SU-DHL-6 (cell line): ENCODE measurements around the gene DMD.

Experiments used
- H2AFZ ChIP-seq: fragments of 200-600 bp; sonication (generic); 2 replicates; pipeline ENCODE4 v1.6.1; 2014; ENCODE audit warnings: low read depth, mild to moderate bottlenecking, moderate library complexity, mixed read lengths, antibody characterized with exemption, low read length; ENCODE audit not compliant: severe bottlenecking
- H3F3A ChIP-seq: fragments of 200-600 bp; shearing (Covaris generic); 2 replicates; pipeline ENCODE4 v1.6.0; 2016; ENCODE audit warnings: antibody characterized with exemption, mild to moderate bottlenecking; ENCODE audit not compliant: insufficient read depth
- H3K27ac ChIP-seq: fragments of 200-600 bp; sonication (generic); 2 replicates; pipeline ENCODE4 v1.5.1; 2016; ENCODE audit warnings: low read depth, mild to moderate bottlenecking, low read length, moderate library complexity, mixed read lengths
- H3K27me3 ChIP-seq: fragments of 200-600 bp; sonication (generic), shearing (Covaris generic); 2 replicates; pipeline ENCODE4 v1.6.0; 2014; ENCODE audit warnings: mild to moderate bottlenecking, low read length
- H3K36me3 ChIP-seq: fragments of 200-600 bp; sonication (generic); 2 replicates; pipeline ENCODE4 v1.6.1; 2014; ENCODE audit warnings: mild to moderate bottlenecking, low read length, mixed read lengths
- H3K4me2 ChIP-seq: fragments of 300-600, 200-600 bp; shearing (Covaris generic), sonication (generic); 2 replicates; pipeline ENCODE4 v1.6.0; 2014; ENCODE audit warnings: low read length, low read depth, mild to moderate bottlenecking; ENCODE audit not compliant: poor library complexity, severe bottlenecking
- H3K4me3 ChIP-seq: fragments of 200-600 bp; sonication (generic); 2 replicates; pipeline ENCODE4 v1.5.1; 2014; ENCODE audit warnings: antibody characterized with exemption, low read length, mild to moderate bottlenecking, mixed read lengths; ENCODE audit not compliant: insufficient read depth, poor library complexity, severe bottlenecking
- H3K79me2 ChIP-seq: fragments of 200-600 bp; sonication (generic); 2 replicates; pipeline ENCODE4 v1.6.1; 2014; ENCODE audit warnings: mild to moderate bottlenecking, low read length, moderate library complexity; ENCODE audit not compliant: insufficient read depth
- H3K9ac ChIP-seq: fragments of 200-600 bp; sonication (generic); 2 replicates; pipeline ENCODE4 v1.7.0; 2014; ENCODE audit warnings: mild to moderate bottlenecking, low read length
- H3K9me2 ChIP-seq: fragments of 200-600 bp; sonication (generic); replicated peaks from 2 replicates; pipeline ENCODE4 v1.6.1; 2014; ENCODE audit warnings: low read length; ENCODE audit not compliant: insufficient read depth
- H3K9me3 ChIP-seq: fragments of 200-600 bp; sonication (generic); 2 replicates; pipeline ENCODE4 v1.6.1; 2014; ENCODE audit warnings: low read length, mixed read lengths; ENCODE audit not compliant: insufficient read depth
- H4K20me1 ChIP-seq: fragments of 200-600 bp; sonication (generic); 2 replicates; pipeline ENCODE4 v1.6.1; 2014; ENCODE audit warnings: low read depth, mild to moderate bottlenecking, antibody characterized with exemption, low read length, moderate library complexity, mixed read lengths
- EZH2phosphoT487 ChIP-seq: fragments of 200-600 bp; sonication (generic), shearing (Covaris generic); conservative IDR thresholded peaks from 2 replicates; pipeline ENCODE4 v1.6.1; 2018; ENCODE audit warnings: mild to moderate bottlenecking, antibody characterized with exemption, low read length, moderate library complexity, mixed read lengths
- TF ChIP-seq, protein P1 (sequence below): fragments of 200-600 bp; sonication (generic); IDR thresholded peaks from one replicate; pipeline ENCODE4 v1.5.1; 2017; ENCODE audit warnings: antibody characterized with exemption, mild to moderate bottlenecking, low read length, moderate library complexity; ENCODE audit not compliant: insufficient read depth, poor library complexity, severe bottlenecking

The DMD gene

DNA sequence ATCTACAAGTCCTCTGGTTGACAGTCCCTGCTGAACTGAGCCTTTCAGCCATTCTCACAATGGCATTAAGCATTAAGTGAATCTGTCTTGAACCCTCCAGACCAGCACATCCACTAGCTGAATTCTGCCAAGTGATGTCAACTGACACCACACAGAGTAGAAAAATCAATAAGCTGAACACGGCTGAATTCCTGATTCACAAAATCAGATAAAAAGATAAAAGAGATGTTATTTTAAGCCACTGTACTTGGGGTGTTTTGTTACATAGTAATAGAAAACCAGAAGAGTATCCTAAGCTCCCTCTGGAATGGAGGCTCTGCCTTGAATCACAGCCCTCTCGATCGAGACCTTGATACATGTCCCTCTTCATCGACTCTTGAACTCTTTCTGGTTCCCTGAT lies 336.5 kb downstream of the DMD start:
- Histone ChIP-seq H3K9me3 (no peaks in the 10 kb centered on the region), H2AFZ (no peak overlapping the region), H3K4me3 (no peak overlapping the region), H3K27ac (no peak overlapping the region), H4K20me1 (no peaks in the 10 kb centered on the region), H3K79me2 (no peaks in the 10 kb centered on the region), H3K4me2 (no peak overlapping the region), H3K36me3 (no peaks in the 10 kb centered on the region), H3F3A (no peaks in the 10 kb centered on the region), H3K9ac (no peak overlapping the region), H3K9me2 (no peaks in the 10 kb centered on the region), H3K27me3 (no peaks in the 10 kb centered on the region)
- no peak for TF ChIP-seq EZH2phosphoT487
- TF ChIP-seq, protein P1, sequence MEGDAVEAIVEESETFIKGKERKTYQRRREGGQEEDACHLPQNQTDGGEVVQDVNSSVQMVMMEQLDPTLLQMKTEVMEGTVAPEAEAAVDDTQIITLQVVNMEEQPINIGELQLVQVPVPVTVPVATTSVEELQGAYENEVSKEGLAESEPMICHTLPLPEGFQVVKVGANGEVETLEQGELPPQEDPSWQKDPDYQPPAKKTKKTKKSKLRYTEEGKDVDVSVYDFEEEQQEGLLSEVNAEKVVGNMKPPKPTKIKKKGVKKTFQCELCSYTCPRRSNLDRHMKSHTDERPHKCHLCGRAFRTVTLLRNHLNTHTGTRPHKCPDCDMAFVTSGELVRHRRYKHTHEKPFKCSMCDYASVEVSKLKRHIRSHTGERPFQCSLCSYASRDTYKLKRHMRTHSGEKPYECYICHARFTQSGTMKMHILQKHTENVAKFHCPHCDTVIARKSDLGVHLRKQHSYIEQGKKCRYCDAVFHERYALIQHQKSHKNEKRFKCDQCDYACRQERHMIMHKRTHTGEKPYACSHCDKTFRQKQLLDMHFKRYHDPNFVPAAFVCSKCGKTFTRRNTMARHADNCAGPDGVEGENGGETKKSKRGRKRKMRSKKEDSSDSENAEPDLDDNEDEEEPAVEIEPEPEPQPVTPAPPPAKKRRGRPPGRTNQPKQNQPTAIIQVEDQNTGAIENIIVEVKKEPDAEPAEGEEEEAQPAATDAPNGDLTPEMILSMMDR = no peak

DNA sequence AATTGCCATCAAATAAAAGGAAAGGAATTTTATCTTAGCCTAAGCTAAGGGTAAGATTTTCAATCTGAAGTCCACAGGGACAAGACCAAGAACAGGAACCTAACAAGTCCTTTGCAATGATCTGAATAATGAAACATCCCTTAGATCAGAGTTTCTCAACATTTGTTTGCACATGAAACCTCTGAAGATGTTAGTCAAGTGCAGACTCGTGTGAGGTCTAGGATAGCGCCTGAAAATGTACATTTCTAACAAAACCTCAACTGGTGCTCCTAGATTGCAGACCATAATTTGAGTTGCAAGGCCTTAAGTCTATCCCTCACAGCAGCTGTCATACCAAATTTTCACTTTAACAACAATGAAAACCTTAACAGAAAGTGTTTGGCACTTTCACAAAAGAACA lies 337.6 kb downstream of the DMD start:
- Histone ChIP-seq H3K27me3 (no peaks in the 10 kb centered on the region), H2AFZ (no peak overlapping the region), H3K9me2 (no peaks in the 10 kb centered on the region), H3K79me2 (no peaks in the 10 kb centered on the region), H4K20me1 (no peaks in the 10 kb centered on the region), H3K4me3 (no peak overlapping the region), H3K4me2 (no peak overlapping the region), H3F3A (no peaks in the 10 kb centered on the region), H3K36me3 (no peaks in the 10 kb centered on the region), H3K9ac (no peak overlapping the region), H3K9me3 (no peaks in the 10 kb centered on the region), H3K27ac (no peak overlapping the region)
- TF ChIP-seq EZH2phosphoT487 = no peak
- TF ChIP-seq, protein P1 = no peak

DNA sequence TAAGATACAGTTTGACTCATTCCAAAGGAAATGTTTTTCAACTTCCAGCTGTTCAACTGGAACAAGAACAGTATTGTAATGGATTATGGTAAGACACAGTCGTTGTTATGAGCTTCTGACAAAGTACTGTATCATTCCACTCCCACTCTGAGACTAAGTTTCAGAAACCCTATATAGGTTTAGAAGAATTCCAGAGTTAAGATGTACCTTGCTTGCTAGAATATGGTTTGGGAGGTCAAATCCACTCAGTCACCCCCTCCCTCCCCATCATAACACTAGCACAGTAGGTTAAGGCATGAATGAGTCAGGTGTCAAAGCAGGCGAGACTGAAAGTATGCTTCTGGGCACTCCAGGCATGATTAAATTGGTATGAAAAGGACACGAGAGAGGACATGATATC lies 339.7 kb downstream of the DMD start:
- no peaks in the 10 kb centered on the region for H3K79me2 ChIP-seq
- H3K27ac ChIP-seq = no peak overlapping the region
- H4K20me1 ChIP-seq = no peaks in the 10 kb centered on the region
- no peak for TF ChIP-seq EZH2phosphoT487
- TF ChIP-seq, protein P1 = no peak
- no peak overlapping the region for H2AFZ ChIP-seq
- H3K9me3 ChIP-seq = no peaks in the 10 kb centered on the region
- H3K4me3 ChIP-seq = no peak overlapping the region
- H3F3A ChIP-seq = no peaks in the 10 kb centered on the region
- no peak overlapping the region for H3K9ac ChIP-seq
- no peak overlapping the region for H3K4me2 ChIP-seq
- H3K36me3 ChIP-seq = no peaks in the 10 kb centered on the region
- H3K9me2 ChIP-seq = no peaks in the 10 kb centered on the region
- no peaks in the 10 kb centered on the region for H3K27me3 ChIP-seq

DNA sequence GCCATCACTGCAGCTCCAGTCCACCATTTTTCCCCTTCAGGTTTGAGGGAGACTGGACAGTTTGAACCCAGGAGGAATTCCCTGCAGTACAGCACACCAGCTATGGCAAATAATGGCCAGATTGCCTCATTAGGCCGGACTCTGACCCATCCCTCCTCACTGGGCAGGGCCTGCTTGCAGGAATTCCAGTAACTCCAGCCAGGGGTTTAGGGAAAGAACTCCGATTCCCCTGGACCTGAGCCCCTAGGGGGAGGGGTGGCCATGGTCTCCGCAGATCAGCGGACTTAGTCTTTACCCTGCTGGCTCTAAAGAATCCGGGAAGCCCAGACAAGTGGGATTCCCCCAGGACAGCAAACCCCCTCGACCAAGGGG lies 342.8 kb downstream of the DMD start:
- H2AFZ ChIP-seq = no peak overlapping the region
- no peaks in the 10 kb centered on the region for H3K36me3 ChIP-seq
- no peaks in the 10 kb centered on the region for H3K9me2 ChIP-seq
- no peak for TF ChIP-seq EZH2phosphoT487
- TF ChIP-seq, protein P1 = no peak
- H3K4me3 ChIP-seq = no peak overlapping the region
- H3K9me3 ChIP-seq = no peaks in the 10 kb centered on the region
- H3K79me2 ChIP-seq = no peaks in the 10 kb centered on the region
- no peaks in the 10 kb centered on the region for H4K20me1 ChIP-seq
- H3K4me2 ChIP-seq = no peak overlapping the region
- no peak overlapping the region for H3K9ac ChIP-seq
- no peak overlapping the region for H3K27ac ChIP-seq
- H3K27me3 ChIP-seq = no peaks in the 10 kb centered on the region
- no peaks in the 10 kb centered on the region for H3F3A ChIP-seq
